ENCODE data around the gene GRIN2A.
A peak's percentile ranks its signal among the peaks of the same experiment; 100 is the strongest.

The GRIN2A gene

DNA sequence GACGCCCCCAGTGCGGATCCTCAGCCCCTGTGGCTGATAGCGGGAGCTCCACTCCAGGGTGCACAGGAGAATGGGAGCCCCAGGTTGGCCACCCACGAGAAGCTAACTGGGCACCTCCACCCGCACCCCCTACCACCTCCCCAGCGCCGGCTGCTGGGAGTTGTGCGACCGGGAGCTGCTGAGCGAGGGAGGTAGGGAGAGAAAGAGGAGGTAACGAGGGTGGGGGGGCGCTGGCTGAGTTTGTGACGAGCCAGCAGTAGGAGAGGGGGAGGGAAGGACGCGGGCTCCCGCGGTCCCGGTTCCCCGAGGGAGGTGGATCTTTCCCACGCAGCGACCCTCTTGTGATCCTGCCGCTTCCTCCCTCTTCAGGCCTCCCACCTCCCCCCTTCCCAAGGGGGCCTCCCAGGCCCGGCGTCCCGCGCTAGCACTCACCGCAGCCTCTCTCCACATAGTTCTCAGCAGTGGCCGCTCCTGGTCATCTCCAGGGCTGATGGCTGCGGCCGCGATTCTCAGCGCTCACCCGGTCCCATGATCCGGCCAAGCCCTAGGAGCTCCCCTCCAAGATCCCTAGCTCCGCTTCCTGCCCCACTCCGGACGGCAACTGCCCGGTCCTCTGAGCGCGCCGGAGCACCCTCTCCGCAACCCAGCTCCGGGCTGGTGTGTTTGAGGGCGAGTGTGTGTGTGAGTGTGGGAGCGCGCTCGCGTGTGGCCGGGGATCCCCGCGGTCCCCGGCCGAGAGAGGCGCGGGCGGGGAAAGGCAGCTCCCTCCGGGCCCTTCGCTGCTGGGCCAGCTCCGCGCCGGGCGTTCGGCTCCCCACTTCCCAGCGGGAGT, at the start of gene GRIN2A:
GRIN2A (minus strand) TSS at position 207 of the 832 bp plus-strand sequence. CDS start 2,017 bp downstream, outside the sequence.
- Histone ChIP-seq H3K9ac (ENCODE audit: low read depth, low read length) (peak within 1 kb of the TSS; percentile 45; the same call in 1 of the 2 replicates), H3K27ac (ENCODE audit: low read length) (no peak within 1 kb of the TSS), H3K4me3 (ENCODE audit: low read length) (peak within 1 kb of the TSS; percentile 71), H3K27me3 (ENCODE audit: insufficient read depth, low read length) (peaks cover 88% of the 10 kb centered on the region), H3K4me1 (ENCODE audit: insufficient read depth, low read length) (no peaks in the 10 kb centered on the region), H3K36me3 (ENCODE audit: insufficient read depth, low read depth, low read length) (no peaks in the 10 kb centered on the region), H3K9me3 (ENCODE audit: insufficient read depth, low read depth, low read length) (no peaks in the 10 kb centered on the region)

DNA sequence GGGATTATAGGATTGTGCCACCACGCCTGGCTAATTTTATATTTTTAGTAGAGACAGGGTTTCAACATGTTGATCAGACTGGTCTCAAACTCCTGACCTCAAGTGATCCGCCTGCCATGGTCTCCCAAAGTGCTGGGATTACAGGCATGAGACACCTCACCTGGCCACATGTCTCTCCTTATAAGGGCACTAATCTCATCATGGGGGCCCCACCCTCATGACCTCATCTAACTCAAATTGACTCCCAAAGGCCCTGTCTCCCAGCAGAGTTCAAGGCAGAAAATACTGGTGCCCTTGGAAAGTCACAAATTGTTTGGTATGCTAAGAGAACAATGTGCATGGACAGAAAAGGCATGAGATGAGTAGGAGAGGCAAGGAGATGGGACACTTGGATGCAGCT, 49.3 kb upstream of the GRIN2A start:
- H3K4me1 ChIP-seq (ENCODE audit: insufficient read depth, low read length): no peaks in the 10 kb centered on the region
- H3K27me3 ChIP-seq (ENCODE audit: insufficient read depth, low read length): no peaks in the 10 kb centered on the region
- no peak overlapping the region for H3K4me3 ChIP-seq (ENCODE audit: low read length)
- no peaks in the 10 kb centered on the region; the same call in 1 of the 2 replicates for H3K9me3 ChIP-seq (ENCODE audit: insufficient read depth, low read depth, low read length)
- H3K9ac ChIP-seq (ENCODE audit: low read depth, low read length): no peak overlapping the region
- no peaks in the 10 kb centered on the region for H3K36me3 ChIP-seq (ENCODE audit: insufficient read depth, low read depth, low read length)
- no peak overlapping the region for H3K27ac ChIP-seq (ENCODE audit: low read length)

DNA sequence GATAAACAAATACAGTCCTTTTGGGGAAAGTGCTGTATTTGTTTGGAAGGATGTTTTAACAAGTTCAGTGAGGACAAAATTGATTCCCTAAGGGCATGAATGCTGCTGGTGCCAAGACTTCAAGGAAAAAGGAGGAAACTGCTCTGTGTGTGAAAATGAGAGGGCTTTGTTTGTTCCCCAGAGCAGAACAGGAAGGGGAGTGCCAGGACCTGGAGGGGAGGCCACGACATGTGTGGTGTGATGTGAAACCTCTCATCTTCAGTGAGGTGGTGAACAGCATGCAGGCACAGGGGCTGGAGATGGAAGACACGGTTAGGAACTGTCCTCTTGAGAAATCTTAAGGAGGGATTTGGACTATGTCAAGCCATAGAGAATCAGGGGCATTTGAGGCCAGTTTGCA, 46.6 kb upstream of the GRIN2A start:
- no peak overlapping the region for H3K27ac ChIP-seq (ENCODE audit: low read length)
- H3K4me3 ChIP-seq (ENCODE audit: low read length): no peak overlapping the region
- H3K36me3 ChIP-seq (ENCODE audit: insufficient read depth, low read depth, low read length): no peaks in the 10 kb centered on the region
- no peaks in the 10 kb centered on the region for H3K27me3 ChIP-seq (ENCODE audit: insufficient read depth, low read length)
- H3K9me3 ChIP-seq (ENCODE audit: insufficient read depth, low read depth, low read length): no peaks in the 10 kb centered on the region; the same call in 1 of the 2 replicates
- H3K9ac ChIP-seq (ENCODE audit: low read depth, low read length): no peak overlapping the region
- no peaks in the 10 kb centered on the region for H3K4me1 ChIP-seq (ENCODE audit: insufficient read depth, low read length)

DNA sequence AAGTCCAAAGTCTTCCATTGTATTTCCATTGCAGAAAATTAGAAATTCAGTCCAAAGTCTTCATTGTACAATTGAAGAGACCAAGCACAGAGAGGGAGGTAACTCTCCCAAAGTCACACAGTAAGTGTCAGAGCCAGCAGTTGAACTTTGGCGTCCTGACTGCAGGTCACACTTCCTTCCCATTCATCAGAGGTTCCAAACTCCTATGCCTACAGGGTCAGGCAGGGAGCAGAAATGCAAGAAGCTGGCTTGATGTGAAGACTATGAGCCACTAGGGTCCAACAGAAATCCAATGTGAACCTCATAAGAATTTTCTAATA, 44.7 kb upstream of the GRIN2A start:
- no peaks in the 10 kb centered on the region for H3K9me3 ChIP-seq (ENCODE audit: insufficient read depth, low read depth, low read length)
- no peak overlapping the region for H3K9ac ChIP-seq (ENCODE audit: low read depth, low read length)
- H3K27ac ChIP-seq (ENCODE audit: low read length): no peak overlapping the region
- no peaks in the 10 kb centered on the region for H3K36me3 ChIP-seq (ENCODE audit: insufficient read depth, low read depth, low read length)
- no peak overlapping the region for H3K4me3 ChIP-seq (ENCODE audit: low read length)
- H3K4me1 ChIP-seq (ENCODE audit: insufficient read depth, low read length): no peaks in the 10 kb centered on the region
- H3K27me3 ChIP-seq (ENCODE audit: insufficient read depth, low read length): no peaks in the 10 kb centered on the region

DNA sequence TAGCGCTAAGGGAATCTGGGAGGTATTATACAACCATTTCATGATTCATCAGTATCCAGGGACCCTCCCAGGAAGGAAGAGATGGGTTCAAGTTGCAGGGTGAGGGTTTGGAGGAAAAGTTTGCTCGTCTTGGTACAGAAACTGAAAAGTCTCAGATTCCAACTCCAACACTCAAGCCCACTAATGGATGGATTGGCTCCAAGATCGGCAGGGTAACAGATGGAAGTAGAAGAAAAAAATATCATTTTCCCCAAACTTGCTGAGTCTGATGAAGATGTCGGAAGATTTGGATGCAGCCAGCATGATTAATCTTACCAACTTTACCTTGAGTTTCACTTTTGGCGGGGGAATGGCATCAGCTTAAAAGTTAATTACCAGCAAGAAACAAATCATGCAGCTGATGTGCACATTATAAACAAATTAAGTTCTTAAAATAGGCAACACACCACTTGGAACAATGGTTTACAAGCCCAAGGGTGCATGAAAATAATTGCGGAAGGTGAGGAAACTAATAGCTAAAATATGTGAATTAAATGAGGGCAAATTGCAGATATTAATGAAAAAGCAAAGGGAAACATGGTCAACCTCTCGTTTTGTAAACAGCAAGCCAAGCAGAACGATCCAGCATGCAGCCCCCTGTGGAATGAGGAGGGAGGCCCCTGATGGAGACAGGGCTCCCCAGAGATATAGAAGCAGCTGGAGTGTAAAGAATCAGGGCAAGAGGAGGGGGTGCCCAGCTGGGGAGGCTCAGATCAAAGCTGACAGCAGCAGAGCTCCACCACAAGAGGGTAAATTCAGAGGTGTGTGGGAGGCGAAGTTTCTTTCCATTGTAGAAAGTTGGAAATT, 44.1 kb upstream of the GRIN2A start:
- H3K4me3 ChIP-seq (ENCODE audit: low read length): no peak overlapping the region
- no peak overlapping the region for H3K27ac ChIP-seq (ENCODE audit: low read length)
- H3K4me1 ChIP-seq (ENCODE audit: insufficient read depth, low read length): no peaks in the 10 kb centered on the region
- H3K9me3 ChIP-seq (ENCODE audit: insufficient read depth, low read depth, low read length): no peaks in the 10 kb centered on the region
- no peak overlapping the region for H3K9ac ChIP-seq (ENCODE audit: low read depth, low read length)
- no peaks in the 10 kb centered on the region for H3K27me3 ChIP-seq (ENCODE audit: insufficient read depth, low read length)
- H3K36me3 ChIP-seq (ENCODE audit: insufficient read depth, low read depth, low read length): no peaks in the 10 kb centered on the region

DNA sequence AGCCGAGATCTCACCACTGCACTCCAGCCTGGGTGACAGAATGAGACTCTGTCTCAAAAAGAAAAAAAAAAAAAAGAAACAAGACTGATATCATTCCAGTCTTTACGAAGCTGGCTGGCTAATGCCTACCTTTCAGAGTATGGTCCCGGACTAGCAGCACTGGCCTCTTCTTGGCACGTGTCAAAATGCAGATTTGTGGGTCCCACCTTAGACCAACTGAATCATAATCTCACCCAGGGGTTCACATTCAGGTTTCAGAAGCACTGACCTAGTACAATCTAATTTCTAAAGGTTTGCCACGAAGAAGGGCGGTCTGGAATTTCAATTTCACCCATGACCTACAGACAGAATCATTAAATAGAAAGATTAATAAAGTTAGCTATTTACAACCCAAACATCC, 43.4 kb upstream of the GRIN2A start:
- H3K9ac ChIP-seq (ENCODE audit: low read depth, low read length): no peak overlapping the region
- H3K36me3 ChIP-seq (ENCODE audit: insufficient read depth, low read depth, low read length): no peaks in the 10 kb centered on the region
- H3K4me1 ChIP-seq (ENCODE audit: insufficient read depth, low read length): no peaks in the 10 kb centered on the region
- H3K27ac ChIP-seq (ENCODE audit: low read length): no peak overlapping the region
- H3K9me3 ChIP-seq (ENCODE audit: insufficient read depth, low read depth, low read length): no peaks in the 10 kb centered on the region
- H3K4me3 ChIP-seq (ENCODE audit: low read length): no peak overlapping the region
- no peaks in the 10 kb centered on the region for H3K27me3 ChIP-seq (ENCODE audit: insufficient read depth, low read length)

DNA sequence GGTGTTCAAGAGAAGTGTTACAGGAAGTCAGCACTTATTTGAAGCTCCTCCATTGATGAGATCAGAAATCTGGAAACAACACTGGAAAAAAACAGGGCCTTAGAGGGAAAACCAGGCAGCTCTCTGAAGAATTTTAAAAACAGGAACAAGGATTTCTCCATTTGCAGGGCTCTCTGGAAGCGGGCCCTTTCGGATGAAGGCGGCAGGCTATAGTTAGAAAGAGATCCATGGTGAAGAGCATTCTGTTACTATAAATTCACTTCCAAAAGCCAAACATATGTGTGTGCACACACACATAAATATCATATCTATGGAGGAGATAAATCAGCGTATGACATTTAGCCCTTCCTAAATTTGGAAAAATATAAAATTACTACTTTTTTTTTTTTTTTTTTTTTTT, 42.6 kb upstream of the GRIN2A start:
- Histone ChIP-seq H3K4me1 (ENCODE audit: insufficient read depth, low read length) (no peaks in the 10 kb centered on the region), H3K9ac (ENCODE audit: low read depth, low read length) (no peak overlapping the region), H3K27ac (ENCODE audit: low read length) (no peak overlapping the region), H3K27me3 (ENCODE audit: insufficient read depth, low read length) (no peaks in the 10 kb centered on the region), H3K4me3 (ENCODE audit: low read length) (no peak overlapping the region), H3K36me3 (ENCODE audit: insufficient read depth, low read depth, low read length) (no peaks in the 10 kb centered on the region), H3K9me3 (ENCODE audit: insufficient read depth, low read depth, low read length) (no peaks in the 10 kb centered on the region)

DNA sequence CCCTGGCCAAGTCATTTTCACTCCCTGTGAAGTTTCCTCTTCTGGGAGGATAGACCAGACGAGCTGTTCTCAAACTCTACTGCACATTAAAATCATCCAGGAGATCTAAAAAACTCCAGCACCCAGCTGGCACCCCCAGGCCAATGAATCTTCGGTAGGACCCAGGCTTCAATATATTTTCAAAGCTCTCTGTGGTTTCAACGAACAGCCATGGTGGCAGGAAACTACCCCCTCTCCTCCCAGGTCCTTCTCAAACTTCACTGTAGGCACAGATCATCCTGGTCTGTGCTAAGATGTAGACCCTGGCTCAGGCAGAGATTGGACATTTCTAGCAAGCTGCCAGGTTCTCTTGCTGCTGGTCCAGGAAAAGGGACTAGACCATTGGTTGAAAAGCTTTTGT, 38.7 kb upstream of the GRIN2A start:
- Histone ChIP-seq H3K9me3 (ENCODE audit: insufficient read depth, low read depth, low read length) (no peaks in the 10 kb centered on the region), H3K27ac (ENCODE audit: low read length) (no peak overlapping the region), H3K36me3 (ENCODE audit: insufficient read depth, low read depth, low read length) (no peaks in the 10 kb centered on the region), H3K4me1 (ENCODE audit: insufficient read depth, low read length) (no peaks in the 10 kb centered on the region; the same call in 1 of the 2 replicates), H3K9ac (ENCODE audit: low read depth, low read length) (no peak overlapping the region), H3K4me3 (ENCODE audit: low read length) (no peak overlapping the region), H3K27me3 (ENCODE audit: insufficient read depth, low read length) (no peaks in the 10 kb centered on the region)

DNA sequence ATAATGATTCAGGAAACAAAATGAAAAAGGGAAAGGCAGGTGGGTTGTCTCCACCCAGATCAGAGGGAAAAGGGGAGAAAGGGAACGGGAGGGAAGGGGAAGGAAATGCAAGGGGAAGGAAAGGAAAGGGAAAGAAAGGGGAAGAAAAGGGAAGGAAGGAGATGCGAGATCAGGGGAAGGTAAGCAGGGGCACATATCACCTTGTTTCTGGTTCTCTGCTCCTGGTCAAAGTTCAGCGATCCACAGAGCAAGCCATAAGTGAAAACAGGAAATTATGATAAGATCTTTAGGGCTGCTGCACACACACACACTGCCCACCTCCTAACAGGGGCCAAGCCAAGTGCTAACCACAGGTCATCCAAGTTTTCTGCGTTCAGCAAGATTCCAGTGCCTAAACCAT, 37.5 kb upstream of the GRIN2A start:
- Histone ChIP-seq H3K27me3 (ENCODE audit: insufficient read depth, low read length) (no peaks in the 10 kb centered on the region), H3K36me3 (ENCODE audit: insufficient read depth, low read depth, low read length) (no peaks in the 10 kb centered on the region), H3K9me3 (ENCODE audit: insufficient read depth, low read depth, low read length) (no peaks in the 10 kb centered on the region), H3K4me1 (ENCODE audit: insufficient read depth, low read length) (no peaks in the 10 kb centered on the region; the same call in 1 of the 2 replicates), H3K4me3 (ENCODE audit: low read length) (no peak overlapping the region), H3K9ac (ENCODE audit: low read depth, low read length) (no peak overlapping the region), H3K27ac (ENCODE audit: low read length) (no peak overlapping the region)

DNA sequence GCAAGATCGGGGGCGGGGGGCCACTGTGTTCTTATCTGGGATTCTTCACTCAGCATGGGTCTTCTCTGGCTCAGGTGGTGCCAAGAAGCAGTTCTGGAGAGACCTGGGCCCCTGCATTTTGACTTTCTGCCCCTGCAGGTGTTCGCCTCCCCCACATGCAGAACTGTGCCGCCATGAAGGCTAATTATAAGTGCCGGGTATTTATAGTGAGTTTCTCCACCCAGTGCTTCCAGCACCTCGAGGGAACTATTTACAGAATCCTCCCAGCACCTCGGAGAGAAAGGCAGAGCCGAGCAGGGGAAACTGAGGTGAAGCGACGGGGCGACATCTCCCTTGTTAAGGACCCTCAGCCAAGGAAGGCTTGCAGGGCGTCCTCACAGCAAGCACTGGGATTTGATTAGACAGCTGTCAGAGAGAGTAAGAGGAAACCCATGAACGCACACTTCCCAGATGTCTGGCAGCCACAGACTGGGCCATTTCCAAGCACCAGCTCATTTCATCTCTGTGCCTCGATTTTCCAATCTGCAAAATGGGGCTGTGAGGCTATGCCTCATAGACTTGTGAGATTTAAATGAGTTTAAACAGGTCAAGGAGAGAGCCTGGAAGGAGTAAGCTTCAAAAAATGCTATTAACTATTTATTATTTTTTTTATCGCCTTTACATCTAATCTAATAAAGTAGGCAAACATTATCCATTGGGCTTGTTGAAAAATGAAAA, 36.4 kb upstream of the GRIN2A start:
- no peaks in the 10 kb centered on the region; the same call in 1 of the 2 replicates for H3K4me1 ChIP-seq (ENCODE audit: insufficient read depth, low read length)
- no peaks in the 10 kb centered on the region for H3K36me3 ChIP-seq (ENCODE audit: insufficient read depth, low read depth, low read length)
- H3K27me3 ChIP-seq (ENCODE audit: insufficient read depth, low read length): no peaks in the 10 kb centered on the region
- H3K9me3 ChIP-seq (ENCODE audit: insufficient read depth, low read depth, low read length): no peaks in the 10 kb centered on the region
- no peak overlapping the region for H3K9ac ChIP-seq (ENCODE audit: low read depth, low read length)
- no peak overlapping the region for H3K4me3 ChIP-seq (ENCODE audit: low read length)
- no peak overlapping the region for H3K27ac ChIP-seq (ENCODE audit: low read length)

DNA sequence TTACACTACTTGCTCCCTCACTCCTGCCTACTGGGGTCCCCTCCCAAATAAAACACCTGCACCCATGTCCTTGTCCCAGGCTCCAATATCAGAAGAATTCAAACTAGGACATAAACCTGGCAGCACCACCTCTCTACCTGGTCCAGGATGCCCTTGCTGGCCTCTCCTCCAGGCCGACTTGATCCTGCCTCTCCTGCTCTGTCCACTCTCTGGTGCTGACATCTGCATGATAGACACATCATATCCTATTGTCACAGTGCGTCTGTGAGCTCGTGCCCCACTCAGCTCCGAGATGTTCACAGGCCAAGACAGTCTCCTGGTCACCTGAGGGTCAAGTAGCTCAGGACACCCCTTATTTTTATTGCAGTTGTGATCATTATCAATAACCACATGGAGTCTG, 31.5 kb upstream of the GRIN2A start:
- Histone ChIP-seq H3K36me3 (ENCODE audit: insufficient read depth, low read depth, low read length) (no peaks in the 10 kb centered on the region), H3K9me3 (ENCODE audit: insufficient read depth, low read depth, low read length) (no peaks in the 10 kb centered on the region), H3K4me3 (ENCODE audit: low read length) (no peak overlapping the region), H3K27ac (ENCODE audit: low read length) (no peak overlapping the region), H3K9ac (ENCODE audit: low read depth, low read length) (no peak overlapping the region), H3K4me1 (ENCODE audit: insufficient read depth, low read length) (no peaks in the 10 kb centered on the region; the same call in 1 of the 2 replicates), H3K27me3 (ENCODE audit: insufficient read depth, low read length) (no peaks in the 10 kb centered on the region)

All from iPS-20b (cell line).